Activated naive CD4-positive, alpha-beta T cell treated with anti-CD3 and anti-CD28 coated beads, Interleukin-2, amount 50 U/mL, for 24 hours (primary cell): ENCODE results near the gene PEPD.
"Not testable (repeated sequence)": the region's sequence is repeated elsewhere in the genome, so short reads cannot be mapped to it uniquely, and the experiment has no call there.

Experiments
- H3K27ac Mint-ChIP-seq: one replicate; pipeline ENCODE4 v1.8.0; 2021; ENCODE audit warnings: mild to moderate bottlenecking, mixed read lengths
- H3K27me3 Mint-ChIP-seq: one replicate; pipeline ENCODE4 v1.8.0; 2021; ENCODE audit warnings: mixed read lengths
- H3K36me3 Mint-ChIP-seq: one replicate; pipeline ENCODE4 v1.8.0; 2021; ENCODE audit warnings: mixed read lengths
- H3K4me1 Mint-ChIP-seq: one replicate; pipeline ENCODE4 v1.8.0; 2021; ENCODE audit warnings: mixed read lengths
- H3K4me3 Mint-ChIP-seq: one replicate; pipeline ENCODE4 v1.8.0; 2021; ENCODE audit warnings: mild to moderate bottlenecking, mixed read lengths
- H3K9me3 Mint-ChIP-seq: one replicate; pipeline ENCODE4 v1.8.0; 2021; ENCODE audit warnings: mixed read lengths

Gene PEPD

DNA sequence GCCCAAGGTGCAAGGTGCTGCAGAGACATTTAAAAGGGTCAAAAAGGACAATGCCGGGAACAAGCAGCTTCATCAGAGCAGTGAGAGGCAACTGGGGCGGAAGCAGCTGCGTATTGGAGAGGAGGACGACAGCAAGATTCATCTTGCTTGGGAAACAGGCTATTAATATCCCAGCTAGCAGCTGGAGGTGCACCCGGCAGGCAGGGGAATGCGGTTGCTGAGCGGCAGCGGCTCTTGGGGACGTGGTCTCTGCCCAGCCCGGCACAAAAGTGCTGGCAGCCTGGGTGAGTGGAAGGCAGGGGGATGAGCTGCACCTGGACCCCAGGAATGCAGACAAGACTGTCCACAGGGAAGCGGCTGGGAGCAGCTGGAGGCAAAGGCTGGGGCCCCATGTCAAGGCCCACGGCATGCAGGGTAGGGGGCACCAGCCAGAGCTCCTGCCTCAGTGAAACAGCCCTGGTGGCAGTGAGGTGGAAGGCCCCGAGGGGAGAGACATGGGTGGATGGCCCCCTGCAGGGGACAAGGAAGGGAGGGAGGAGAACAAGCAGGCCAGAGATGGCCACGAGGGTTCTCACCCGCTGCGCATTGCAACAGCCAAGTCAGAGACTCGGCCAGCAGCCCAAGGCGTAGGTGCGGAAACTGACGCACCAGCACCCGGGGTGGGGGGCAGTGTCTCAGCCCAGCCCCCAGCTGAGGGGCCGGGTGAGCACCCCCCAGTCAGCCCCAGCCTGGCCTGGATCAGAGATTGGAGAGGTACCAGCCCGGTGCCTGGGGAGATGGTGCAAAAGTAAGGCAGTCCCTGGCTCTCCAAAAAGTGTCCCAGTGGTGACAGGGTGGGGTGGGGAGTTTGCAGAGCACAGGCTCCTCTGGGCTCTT, 34.4 kb downstream of the PEPD start:
- Mint-ChIP-seq H3K36me3 (peaks cover 29% of the 10 kb centered on the region), H3K27me3 (no peaks in the 10 kb centered on the region), H3K27ac (no peak overlapping the region), H3K9me3 (peaks cover 7% of the 10 kb centered on the region), H3K4me3 (no peak overlapping the region), H3K4me1 (no peaks in the 10 kb centered on the region)

DNA sequence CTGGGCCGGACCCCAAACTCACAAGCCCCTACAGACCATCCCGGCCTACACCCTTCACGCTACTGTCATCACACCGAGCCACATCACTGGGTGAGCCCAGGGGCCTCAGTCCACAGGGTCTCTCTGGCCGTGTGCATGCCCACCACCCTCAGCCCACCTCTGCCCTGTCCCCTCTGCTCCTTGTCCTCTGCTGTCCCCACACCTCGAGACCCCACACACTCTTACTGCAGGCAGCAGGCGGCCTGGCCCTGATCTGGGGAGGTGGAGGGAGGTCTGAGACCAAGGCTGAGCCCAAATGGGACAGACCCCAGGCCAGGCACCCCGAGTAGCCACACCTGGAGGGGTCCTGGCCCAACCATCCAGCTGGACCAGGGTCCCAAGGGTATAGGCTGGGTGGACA, 35.2 kb downstream of the PEPD start:
- H3K36me3 Mint-ChIP-seq: peaks cover 34% of the 10 kb centered on the region

DNA sequence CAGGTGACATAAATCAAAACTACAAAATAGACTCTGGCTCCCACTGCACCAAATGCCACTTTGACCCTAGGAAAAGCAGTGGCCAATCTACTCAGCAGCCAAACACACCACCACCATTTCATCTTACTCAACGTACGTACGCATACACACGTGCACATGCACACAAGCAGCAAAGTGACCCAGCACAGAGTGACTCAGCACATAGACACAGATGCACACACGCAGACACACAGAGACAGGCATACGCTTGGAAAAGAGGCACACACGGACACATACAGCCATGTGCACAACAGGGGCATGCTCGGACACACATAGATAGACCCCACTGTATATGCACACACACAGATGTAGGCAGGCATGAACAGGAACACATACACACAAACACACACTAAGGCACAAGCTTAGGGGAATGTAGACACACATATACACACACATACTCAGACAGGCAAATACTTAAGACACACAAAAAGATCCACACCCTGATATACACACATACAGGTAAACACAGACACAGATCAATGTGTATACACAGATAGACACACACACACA, 37.3 kb downstream of the PEPD start:
- Mint-ChIP-seq H3K4me1 (no peaks in the 10 kb centered on the region), H3K27me3 (no peaks in the 10 kb centered on the region), H3K36me3 (peaks cover 47% of the 10 kb centered on the region), H3K4me3 (no peak overlapping the region), H3K27ac (no peak overlapping the region), H3K9me3 (peaks cover 13% of the 10 kb centered on the region)

More for the DNA sequence above, 35.2 kb downstream of the PEPD start:
- H3K4me3 Mint-ChIP-seq: no peak overlapping the region
- H3K27ac Mint-ChIP-seq: no peak overlapping the region
- no peaks in the 10 kb centered on the region for H3K27me3 Mint-ChIP-seq
- no peaks in the 10 kb centered on the region for H3K4me1 Mint-ChIP-seq
- peaks cover 7% of the 10 kb centered on the region for H3K9me3 Mint-ChIP-seq

DNA sequence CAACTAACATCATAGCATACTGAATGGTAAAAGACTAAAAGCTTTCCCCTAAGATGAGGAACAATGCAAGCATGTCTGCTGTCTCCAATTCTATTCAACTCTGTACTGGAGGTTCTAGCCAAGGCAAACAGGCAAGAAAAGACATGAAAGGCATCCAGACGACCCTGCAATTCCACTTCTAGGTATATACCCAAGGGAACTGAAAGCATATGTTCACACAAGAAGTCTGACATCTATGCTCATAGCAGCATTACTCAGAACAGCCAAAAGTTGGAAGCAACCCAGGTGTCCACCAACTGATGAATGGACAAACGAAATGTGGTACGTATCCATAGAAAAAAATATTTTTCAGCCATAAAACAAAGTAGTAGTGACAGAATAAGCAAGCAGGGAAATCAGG, 39.1 kb downstream of the PEPD start:
- H3K27ac Mint-ChIP-seq: no peak overlapping the region
- H3K36me3 Mint-ChIP-seq: peaks cover 61% of the 10 kb centered on the region
- H3K27me3 Mint-ChIP-seq: no peaks in the 10 kb centered on the region
- no peak overlapping the region for H3K4me3 Mint-ChIP-seq
- H3K4me1 Mint-ChIP-seq: no peaks in the 10 kb centered on the region
- H3K9me3 Mint-ChIP-seq: peaks cover 19% of the 10 kb centered on the region

DNA sequence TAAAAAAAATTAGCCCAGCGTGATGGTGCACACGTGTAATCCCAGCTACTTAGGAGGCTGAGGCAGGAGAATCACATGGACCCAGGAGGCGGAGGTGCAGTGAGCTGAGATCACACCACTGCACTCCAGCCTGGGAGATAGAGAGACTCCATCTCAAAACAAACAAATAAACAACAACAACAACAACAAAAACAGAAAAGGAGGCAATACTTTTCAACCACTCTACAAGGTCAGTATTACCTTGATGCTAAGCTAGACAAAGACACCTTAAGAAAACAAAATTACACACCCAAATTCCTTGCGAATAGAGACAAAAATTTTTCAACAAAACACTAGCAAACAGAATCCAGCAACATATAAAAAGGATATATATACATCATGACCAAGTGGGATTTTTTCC, 39.7 kb downstream of the PEPD start:
- no peak overlapping the region for H3K4me3 Mint-ChIP-seq
- peaks cover 19% of the 10 kb centered on the region for H3K9me3 Mint-ChIP-seq
- no peak overlapping the region for H3K27ac Mint-ChIP-seq
- H3K27me3 Mint-ChIP-seq: no peaks in the 10 kb centered on the region
- H3K36me3 Mint-ChIP-seq: peaks cover 66% of the 10 kb centered on the region
- H3K4me1 Mint-ChIP-seq: no peaks in the 10 kb centered on the region

DNA sequence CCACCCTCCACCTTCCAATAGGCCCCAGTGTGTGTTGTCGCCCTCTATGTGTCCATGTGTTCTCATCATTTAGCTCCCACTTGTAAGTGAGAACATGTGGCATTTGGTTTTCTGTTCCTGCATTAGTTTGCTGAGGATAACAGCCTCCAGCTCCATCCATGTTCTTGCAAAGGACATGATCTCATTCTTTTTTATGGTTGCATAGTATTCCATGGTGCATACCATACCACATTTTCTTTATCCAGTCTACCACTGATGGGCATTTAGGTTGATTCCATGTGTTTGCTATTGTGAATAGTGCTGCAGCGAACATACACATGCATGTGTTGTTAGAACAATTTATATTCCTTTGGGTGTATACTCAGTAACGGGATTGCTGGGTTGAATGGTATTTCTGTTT, 42.0 kb downstream of the PEPD start:
- Mint-ChIP-seq H3K9me3 (peaks cover 19% of the 10 kb centered on the region), H3K36me3 (peaks cover 57% of the 10 kb centered on the region)
- H3K4me3 Mint-ChIP-seq, H3K27ac Mint-ChIP-seq, H3K27me3 Mint-ChIP-seq, H3K4me1 Mint-ChIP-seq: not testable (repeated sequence)

DNA sequence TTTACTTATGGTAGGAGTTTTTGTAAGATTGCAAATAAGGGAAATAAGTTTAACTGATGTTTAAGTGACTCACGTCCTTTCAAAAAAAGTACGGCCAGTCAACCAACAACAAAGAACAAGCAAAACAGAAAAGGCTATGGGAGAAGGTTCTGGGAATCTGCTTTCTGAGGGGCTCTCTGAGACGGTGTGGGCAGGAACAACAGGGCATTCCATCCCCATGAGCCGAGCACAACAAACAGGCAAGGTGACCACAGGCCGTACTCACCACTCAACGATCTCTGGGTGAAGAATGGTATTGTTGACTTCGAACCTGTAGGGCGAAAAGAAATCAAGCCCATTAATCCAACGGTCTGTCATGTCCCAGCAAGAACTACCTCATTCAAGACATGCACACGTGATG, 43.8 kb downstream of the PEPD start:
- Mint-ChIP-seq H3K27ac (no peak overlapping the region), H3K4me3 (no peak overlapping the region), H3K4me1 (no peaks in the 10 kb centered on the region), H3K36me3 (peaks cover 41% of the 10 kb centered on the region), H3K27me3 (no peaks in the 10 kb centered on the region), H3K9me3 (peaks cover 16% of the 10 kb centered on the region)

DNA sequence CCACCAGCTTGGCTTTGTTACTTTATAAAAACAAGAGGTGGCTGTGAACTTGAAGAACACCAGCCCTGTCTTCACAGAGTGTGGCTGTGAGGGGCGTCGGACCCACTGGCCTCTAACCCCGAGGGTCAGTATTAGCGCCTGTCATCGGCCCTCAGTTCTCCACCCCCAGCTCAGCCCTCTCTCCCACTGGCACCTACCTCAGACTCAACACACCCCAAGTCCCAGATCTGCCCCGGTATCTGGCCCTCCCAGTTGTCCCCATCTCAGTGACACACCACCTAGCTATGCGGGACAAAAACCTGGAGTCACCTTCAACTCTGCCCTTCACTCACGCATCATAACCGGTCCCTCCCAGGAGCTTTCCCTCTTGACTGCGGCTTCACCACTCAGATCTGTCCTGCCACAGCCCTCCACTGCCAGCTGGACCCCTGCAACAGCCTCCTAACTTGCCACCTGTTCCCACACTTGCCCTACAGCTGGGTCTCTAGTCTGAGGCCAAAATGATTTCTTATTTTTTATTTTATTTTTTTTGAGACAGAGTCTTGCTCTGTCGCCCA, 45.4 kb downstream of the PEPD start:
- Mint-ChIP-seq H3K4me1 (no peaks in the 10 kb centered on the region), H3K27ac (no peak overlapping the region), H3K9me3 (peaks cover 12% of the 10 kb centered on the region), H3K4me3 (no peak overlapping the region), H3K36me3 (peaks cover 33% of the 10 kb centered on the region), H3K27me3 (no peaks in the 10 kb centered on the region)

DNA sequence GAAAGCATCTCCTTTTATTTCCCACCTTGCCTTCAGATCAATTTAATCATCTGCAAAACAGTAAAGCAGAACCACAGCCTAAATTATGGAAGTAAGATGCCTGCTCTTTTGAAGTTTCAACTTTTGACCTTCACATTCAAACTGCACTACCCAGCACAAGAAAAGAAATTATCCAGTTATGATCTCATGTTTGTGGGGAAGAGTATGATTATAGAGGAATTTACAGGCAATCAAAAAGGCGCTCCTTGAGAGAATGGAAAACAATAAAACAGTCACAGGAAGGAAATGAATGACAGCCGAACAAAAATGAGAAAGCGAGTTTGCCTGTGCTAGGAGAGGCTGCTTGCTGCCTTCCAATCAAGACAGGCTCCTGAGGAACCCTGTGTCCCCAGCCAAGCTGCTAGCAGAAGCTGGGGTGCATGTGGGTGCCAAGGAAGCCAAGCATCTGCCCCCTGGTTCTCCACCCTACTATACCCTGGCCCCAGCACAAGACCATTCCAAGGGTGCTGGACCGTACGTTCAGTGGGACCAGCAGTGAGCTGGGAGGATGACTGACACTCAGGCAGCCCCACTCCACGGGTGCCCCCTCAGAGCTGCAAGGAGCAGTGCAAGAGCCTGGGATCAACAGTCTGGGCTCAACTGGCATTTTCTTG, 47.8 kb downstream of the PEPD start:
- H3K4me3 Mint-ChIP-seq: no peak overlapping the region
- no peaks in the 10 kb centered on the region for H3K27me3 Mint-ChIP-seq
- H3K36me3 Mint-ChIP-seq: peaks cover 16% of the 10 kb centered on the region
- H3K27ac Mint-ChIP-seq: no peak overlapping the region
- H3K4me1 Mint-ChIP-seq: no peaks in the 10 kb centered on the region
- H3K9me3 Mint-ChIP-seq: peaks cover 3% of the 10 kb centered on the region

DNA sequence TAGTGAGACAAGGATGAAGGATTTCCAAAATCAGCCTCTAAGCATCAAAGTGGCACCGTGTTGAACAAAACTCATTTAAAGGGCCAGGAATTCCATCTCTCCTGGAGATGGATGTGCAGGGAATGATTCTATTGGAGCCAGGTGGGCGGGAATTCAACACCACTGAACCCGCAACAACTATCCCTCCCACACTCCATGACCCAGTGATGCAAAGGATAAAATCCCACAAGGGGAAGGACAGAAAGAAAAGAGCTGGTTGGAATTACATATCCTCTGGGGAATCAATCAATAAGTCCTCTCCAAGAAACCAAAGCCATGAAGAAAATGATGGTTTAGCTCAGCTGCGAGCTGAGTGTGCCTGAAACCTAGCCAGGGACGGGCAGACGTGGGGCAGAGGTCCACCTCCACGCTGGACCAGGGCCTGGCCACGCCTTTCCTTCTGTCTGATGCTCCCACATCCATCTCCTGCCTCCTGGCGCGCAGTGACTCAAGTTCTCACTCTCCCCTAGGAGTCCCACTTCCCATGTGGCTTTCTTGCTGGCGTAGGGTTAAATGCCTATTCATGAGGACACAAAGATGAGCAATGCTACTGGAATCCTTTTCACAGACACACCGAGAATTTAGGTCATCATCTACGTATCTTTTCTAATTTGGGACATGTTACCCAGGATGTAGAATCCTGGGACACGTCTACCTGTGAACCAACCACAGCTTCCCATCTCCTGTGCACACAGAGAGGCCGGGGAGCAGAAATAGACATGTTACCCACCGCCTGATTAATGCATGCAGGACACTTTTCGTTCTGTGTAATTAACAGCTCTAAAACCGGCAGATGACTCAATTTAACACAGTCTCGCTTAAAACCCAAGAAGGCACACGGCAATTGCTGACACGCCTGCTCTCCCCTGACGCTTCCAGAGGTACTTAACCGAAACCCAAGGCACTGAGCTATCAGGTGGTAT, 48.6 kb downstream of the PEPD start:
- no peaks in the 10 kb centered on the region for H3K9me3 Mint-ChIP-seq
- H3K36me3 Mint-ChIP-seq: peaks cover 8% of the 10 kb centered on the region
- no peaks in the 10 kb centered on the region for H3K27me3 Mint-ChIP-seq
- no peaks in the 10 kb centered on the region for H3K4me1 Mint-ChIP-seq
- no peak overlapping the region for H3K27ac Mint-ChIP-seq
- no peak overlapping the region for H3K4me3 Mint-ChIP-seq

DNA sequence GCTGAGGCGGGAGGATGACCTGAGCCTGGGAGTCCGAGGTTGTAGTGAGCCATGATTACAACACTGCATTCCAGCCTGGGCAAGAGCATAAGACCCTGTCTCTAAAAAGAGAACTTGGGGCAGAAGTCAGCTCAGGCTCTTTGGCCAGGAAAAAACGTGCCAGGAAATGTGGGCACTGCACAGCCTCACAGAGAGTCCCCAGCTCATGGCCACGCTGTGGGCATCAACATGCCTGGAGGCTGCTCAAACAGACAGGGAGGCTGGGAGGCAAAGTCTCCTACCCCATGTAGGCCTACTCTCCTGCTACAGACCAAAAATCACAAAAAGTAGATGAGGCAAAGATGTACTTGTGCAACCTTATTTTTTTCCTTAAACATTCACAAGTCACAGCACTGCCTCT, 49.4 kb downstream of the PEPD start:
- Mint-ChIP-seq H3K4me1 (no peaks in the 10 kb centered on the region), H3K9me3 (no peaks in the 10 kb centered on the region), H3K4me3 (no peak overlapping the region), H3K27me3 (no peaks in the 10 kb centered on the region), H3K36me3 (peaks cover 4% of the 10 kb centered on the region), H3K27ac (no peak overlapping the region)

DNA sequence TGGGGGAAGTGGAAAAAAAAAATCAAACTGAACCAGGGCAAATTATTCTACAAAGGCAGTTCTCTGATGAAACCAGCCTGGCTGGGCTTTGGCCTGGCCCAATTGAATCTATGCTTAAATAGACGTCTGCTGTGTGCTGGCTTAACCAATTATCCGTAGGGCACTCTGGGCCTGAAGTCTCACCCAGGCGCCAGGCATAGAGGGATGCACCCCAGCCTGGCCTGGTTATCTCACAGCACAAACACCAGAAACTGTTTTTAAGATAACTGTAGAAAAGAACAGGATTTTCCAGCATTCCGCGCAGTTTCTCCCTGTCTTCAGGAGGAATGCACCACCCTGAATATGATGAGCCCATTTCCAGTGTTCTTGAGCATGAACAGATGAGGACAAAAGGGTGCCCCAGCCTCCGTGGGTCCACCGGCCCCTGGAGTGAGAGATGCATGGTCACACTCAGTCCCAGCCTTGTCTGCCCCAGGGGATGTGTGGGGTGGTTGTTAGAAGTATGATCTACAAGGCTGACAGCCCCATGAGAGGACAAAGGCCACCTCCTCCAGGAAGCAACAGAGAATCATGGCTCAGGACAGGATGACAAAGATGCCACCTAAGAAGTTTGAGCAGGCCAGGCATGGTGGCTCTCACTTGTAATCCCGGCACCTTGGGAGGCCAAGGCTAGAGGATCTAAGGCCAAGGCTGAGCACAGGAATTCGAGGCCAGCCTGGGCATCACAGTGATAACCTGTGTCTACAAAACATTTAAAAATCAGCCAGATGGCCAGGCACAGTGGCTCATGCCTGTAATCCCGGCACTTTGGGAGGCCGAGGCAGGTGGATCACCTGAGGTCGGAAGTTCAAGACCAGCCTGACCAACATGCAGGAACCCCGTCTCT, 50.2 kb downstream of the PEPD start:
- H3K27ac Mint-ChIP-seq: no peak overlapping the region
- H3K4me1 Mint-ChIP-seq: no peaks in the 10 kb centered on the region
- no peaks in the 10 kb centered on the region for H3K36me3 Mint-ChIP-seq
- H3K4me3 Mint-ChIP-seq: no peak overlapping the region
- no peaks in the 10 kb centered on the region for H3K27me3 Mint-ChIP-seq
- H3K9me3 Mint-ChIP-seq: no peaks in the 10 kb centered on the region

DNA sequence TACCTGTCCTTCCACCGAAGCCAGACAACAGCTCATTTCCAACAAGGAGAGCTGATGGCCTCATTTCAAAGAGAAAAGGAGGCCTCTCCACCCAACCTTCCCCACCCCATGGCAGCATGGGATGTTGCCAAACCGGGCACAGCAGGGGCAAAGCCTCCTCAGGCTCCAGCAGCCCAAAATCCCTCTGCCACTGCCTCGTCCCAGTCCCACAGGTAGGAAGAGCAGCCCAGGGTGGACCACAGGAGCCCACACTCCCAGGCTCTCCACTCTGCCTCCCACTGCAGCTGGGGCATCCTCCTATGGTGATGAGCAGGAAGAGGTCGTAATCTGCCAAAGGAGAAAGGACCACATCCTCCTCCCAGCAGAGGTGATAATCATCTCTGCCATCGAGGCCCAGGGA, 50.9 kb downstream of the PEPD start:
- Mint-ChIP-seq H3K27ac (no peak overlapping the region), H3K9me3 (no peaks in the 10 kb centered on the region), H3K27me3 (no peaks in the 10 kb centered on the region), H3K4me3 (no peak overlapping the region), H3K4me1 (no peaks in the 10 kb centered on the region), H3K36me3 (no peaks in the 10 kb centered on the region)

DNA sequence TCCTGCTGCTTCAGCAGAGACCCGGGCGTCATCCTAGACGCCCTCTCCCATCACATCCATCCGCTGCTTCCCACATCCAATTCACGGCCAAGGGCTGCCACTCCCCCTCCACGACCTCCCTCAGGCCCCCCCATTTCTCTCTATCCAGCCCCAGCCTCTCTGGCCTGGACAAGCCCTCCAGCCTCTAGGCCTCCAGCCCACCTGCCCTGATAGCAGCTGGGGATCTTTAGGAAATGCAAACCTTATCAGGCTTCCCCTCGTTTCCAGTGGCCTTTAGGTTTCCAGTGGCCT, 51.6 kb downstream of the PEPD start:
- H3K27me3 Mint-ChIP-seq: no peaks in the 10 kb centered on the region
- no peak overlapping the region for H3K27ac Mint-ChIP-seq
- no peaks in the 10 kb centered on the region for H3K4me1 Mint-ChIP-seq
- no peaks in the 10 kb centered on the region for H3K36me3 Mint-ChIP-seq
- no peak overlapping the region for H3K4me3 Mint-ChIP-seq
- no peaks in the 10 kb centered on the region for H3K9me3 Mint-ChIP-seq
